ENCODE measurements around the gene ZNF358. TPM values are rescaled to one million over a fixed set of nuclear protein-coding genes. Genes with fewer than 3 reads are reported as not detected.

The ZNF358 gene
- total RNA-seq, 1 donor from 2014 or later, result 80.8 TPM

- H3K4me3 ChIP-seq (ENCODE audit: low read depth, low read length), result no peak overlapping the region
- TF ChIP-seq CTCF (conservative IDR thresholded peaks at IDR 0.05; ENCODE audit: low read depth, low read length), result no peak
- no peak for DNase-seq (ENCODE audit: low read depth)
Measured at GRCh38 chr19:7512400-7512851, 3.5 kb upstream of the ZNF358 start.

GRCh38 chr19:7513809-7514642 is 1.9 kb upstream of the ZNF358 start:
- TF ChIP-seq CTCF (conservative IDR thresholded peaks at IDR 0.05; ENCODE audit: low read depth, low read length), result no peak
- DNase-seq (ENCODE audit: low read depth), result no peak
- no peak overlapping the region for H3K4me3 ChIP-seq (ENCODE audit: low read depth, low read length)

- DNase-seq (ENCODE audit: low read depth), result no peak
- TF ChIP-seq CTCF (conservative IDR thresholded peaks at IDR 0.05; ENCODE audit: low read depth, low read length), result no peak
- H3K4me3 ChIP-seq (ENCODE audit: low read depth, low read length), result peak overlapping the region; percentile 62
Measured at GRCh38 chr19:7515110-7515644, 726 bp upstream of the ZNF358 start.

- no peak for DNase-seq (ENCODE audit: low read depth)
- TF ChIP-seq CTCF (conservative IDR thresholded peaks at IDR 0.05; ENCODE audit: low read depth, low read length), result no peak
- peak overlapping the region; percentile 71 for H3K4me3 ChIP-seq (ENCODE audit: low read depth, low read length)
Measured at GRCh38 chr19:7516333-7516732, 430 bp downstream of the ZNF358 start.

GRCh38 chr19:7516878-7517277 is 975 bp downstream of the ZNF358 start:
- H3K4me3 ChIP-seq (ENCODE audit: low read depth, low read length), result peak overlapping the region; percentile 71
- TF ChIP-seq CTCF (conservative IDR thresholded peaks at IDR 0.05; ENCODE audit: low read depth, low read length), result no peak
- DNase-seq (ENCODE audit: low read depth), result no peak

GRCh38 chr19:7519361-7520130 is 3.6 kb downstream of the ZNF358 start:
- no peak for DNase-seq (ENCODE audit: low read depth)
- TF ChIP-seq CTCF (conservative IDR thresholded peaks at IDR 0.05; ENCODE audit: low read depth, low read length), result no peak
- no peak overlapping the region for H3K4me3 ChIP-seq (ENCODE audit: low read depth, low read length)
